Stomach (tissue), 9 donors: ENCODE data around the gene MSI1. TPM values are rescaled to one million over a fixed set of nuclear protein-coding genes. Genes with fewer than 3 reads are reported as not detected.

Experiments used
- DNase-seq, 2 donors: peaks; one replicate each; pipeline versions ENCODE4 v3.0.0 to v3.0.0-alpha.2; 2013 to 2019
- H3K27ac ChIP-seq, 5 donors: fragments of 200-600 bp in 4 of 5; sonication (generic) in 4 of 5; one replicate each; pipeline ENCODE4 v1.5.1; 2013 to 2019; ENCODE audit warnings: mild to moderate bottlenecking in 1 of 5, moderate library complexity in 1 of 5
- H3K27me3 ChIP-seq, 3 donors: fragments of 200-600 bp; sonication (generic); one replicate each; pipeline ENCODE4 v1.5.1; 2017 to 2019; ENCODE audit warnings: mixed run types in 1 of 3
- H3K36me3 ChIP-seq, 4 donors: fragments of 200-600 bp; sonication (generic); 1 replicate in 3 of 4; 2 replicates in 1 of 4; pipeline ENCODE4 v1.5.1; 2016 to 2019
- H3K4me1 ChIP-seq, 4 donors: fragments of 200-600 bp; sonication (generic); one replicate each; pipeline ENCODE4 v1.5.1; 2016 to 2019
- H3K4me3 ChIP-seq, 4 donors: fragments of 200-600 bp; sonication (generic) in 3 of 4; one replicate each; pipeline ENCODE4 v1.5.1; 2016 to 2019; ENCODE audit warnings: mild to moderate bottlenecking in 1 of 4
- H3K9me3 ChIP-seq, 4 donors: fragments of 200-600 bp; sonication (generic); one replicate each; pipeline ENCODE4 v1.5.1; 2016 to 2019
- EP300 ChIP-seq: sonication (generic); formaldehyde crosslinking; IDR thresholded peaks from one replicate; pipeline ENCODE4 v1.6.1; 2017; ENCODE audit warnings: antibody characterized with exemption
- POLR2A ChIP-seq, 4 donors: fragments of 450-650 bp; IDR thresholded peaks; one replicate each; pipeline ENCODE4 v1.6.1; 2016; ENCODE audit warnings: antibody characterized with exemption in 4 of 4, control low read depth in 2 of 4, mild to moderate bottlenecking in 1 of 4, moderate library complexity in 1 of 4
- POLR2AphosphoS5 ChIP-seq, 3 donors: sonication (generic); formaldehyde crosslinking; IDR thresholded peaks; one replicate each; pipeline ENCODE4 v1.6.1; 2016; ENCODE audit warnings: antibody characterized with exemption in 3 of 3
- WGBS, 5 donors: extraction: QIAGEN DNeasy Blood & Tissue Kit in 3 of 5; methylation state at CpG; one replicate each; pipeline versions ENCODE4 v1.1.5 to v1.1.7; 2013 to 2018; 5-methylcytosine and 5-hydroxymethylcytosine counted together
- intact Hi-C: fragments of 100-400 bp; cut with DNase I; formaldehyde crosslinking; loops from one replicate; pipeline ENCODE4 v1.15.1; 2023; ENCODE audit warnings: low total_unique reads
- polyA plus RNA-seq, 3 donors: library from polyadenylated mRNA; stranded (reverse); fragments of 200-250 nt; gene quantifications; one replicate each; pipeline ENCODE4 v1.2.3, GENCODE V29; 2013
- total RNA-seq, 5 donors: library from RNA; depleted of rRNA; stranded (reverse); fragments of >200 nt; gene quantifications; one replicate each; pipeline versions ENCODE4 v1.1.0 to v1.2.3, GENCODE V29; 2014 to 2016
- TF ChIP-seq, protein P1 (sequence below), 7 experiments: fragments of 450-650 bp in 4 of 7; fragments of 200-600 bp in 3 of 7; sonication (generic) in 3 of 7; IDR thresholded peaks; one replicate each; pipeline ENCODE4 v1.5.1; 2016 to 2019; ENCODE audit warnings: antibody characterized with exemption in 7 of 7, control low read depth in 2 of 7, mild to moderate bottlenecking in 1 of 7
- donor health status: healthy with polysubstance abuse.
- donor health status: Bipolar disorder and iron deficiency.
- donor health status: healthy.

MSI1 gene
- total and polyA plus RNA-seq, 8 donors = 0.58 to 7.1 (median 1.6) TPM; not detected in 2

DNA sequence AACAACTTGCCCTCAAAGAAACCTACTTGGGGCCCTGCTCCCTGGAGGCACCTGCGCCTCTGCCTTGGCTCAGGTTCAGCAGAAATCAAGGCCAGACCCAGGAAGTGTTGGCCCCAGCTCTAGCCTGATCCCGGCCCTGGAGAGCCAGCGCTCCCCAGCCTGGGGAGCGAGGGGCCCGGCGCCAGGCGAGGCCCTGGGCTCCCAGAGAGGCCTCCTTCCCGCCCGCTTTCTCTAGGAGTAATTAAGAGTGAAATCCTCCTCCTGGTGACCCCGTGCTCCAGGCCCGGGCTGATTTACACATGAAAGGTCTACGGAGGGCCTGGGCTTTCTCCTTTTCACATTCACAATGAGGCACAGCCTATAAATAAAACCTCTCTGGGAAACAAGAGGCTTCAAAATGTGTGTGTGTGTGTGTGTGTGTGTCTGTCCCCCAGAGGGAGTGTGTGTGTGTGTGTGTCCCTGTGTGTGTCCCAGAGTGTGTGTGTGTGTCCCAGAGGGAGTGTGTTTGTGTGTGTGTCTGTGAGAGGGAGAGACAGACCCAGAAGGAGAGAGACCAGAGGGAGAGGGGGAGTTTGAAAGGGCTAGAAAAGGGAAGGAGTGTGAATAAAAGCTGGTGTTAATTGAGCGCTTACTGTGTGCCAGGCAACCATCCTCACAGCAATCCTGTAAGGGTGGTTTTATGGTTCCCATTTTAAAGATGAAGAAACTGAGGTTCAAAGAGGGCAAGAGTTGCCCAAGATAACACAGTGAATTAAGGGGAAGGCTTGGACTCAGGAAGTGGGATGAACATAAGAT lies 45.1 kb upstream of the MSI1 start:
- Histone ChIP-seq H3K4me3 (no peak overlapping the region), H3K27me3 (no peaks in the 10 kb centered on the region), H3K4me1 (peaks cover 0 to 7% (median 2%) of the 10 kb centered on the region in 4 donors), H3K9me3 (no peaks in the 10 kb centered on the region), H3K27ac (peak overlapping the region in 2 of 5 donors; percentile 21 to 56), H3K36me3 (no peaks in the 10 kb centered on the region)
- 22 to 41% (median 32%) methylated on average over 11 to 13 of the region's 13 CpGs for WGBS, 5 donors
- intact Hi-C loops = no loop called here
- no peak for TF ChIP-seq POLR2AphosphoS5 (IDR thresholded peaks at IDR 0.05)
- TF ChIP-seq POLR2A (IDR thresholded peaks at IDR 0.05) = no peak
- no peak for TF ChIP-seq EP300
- TF ChIP-seq, protein P1, sequence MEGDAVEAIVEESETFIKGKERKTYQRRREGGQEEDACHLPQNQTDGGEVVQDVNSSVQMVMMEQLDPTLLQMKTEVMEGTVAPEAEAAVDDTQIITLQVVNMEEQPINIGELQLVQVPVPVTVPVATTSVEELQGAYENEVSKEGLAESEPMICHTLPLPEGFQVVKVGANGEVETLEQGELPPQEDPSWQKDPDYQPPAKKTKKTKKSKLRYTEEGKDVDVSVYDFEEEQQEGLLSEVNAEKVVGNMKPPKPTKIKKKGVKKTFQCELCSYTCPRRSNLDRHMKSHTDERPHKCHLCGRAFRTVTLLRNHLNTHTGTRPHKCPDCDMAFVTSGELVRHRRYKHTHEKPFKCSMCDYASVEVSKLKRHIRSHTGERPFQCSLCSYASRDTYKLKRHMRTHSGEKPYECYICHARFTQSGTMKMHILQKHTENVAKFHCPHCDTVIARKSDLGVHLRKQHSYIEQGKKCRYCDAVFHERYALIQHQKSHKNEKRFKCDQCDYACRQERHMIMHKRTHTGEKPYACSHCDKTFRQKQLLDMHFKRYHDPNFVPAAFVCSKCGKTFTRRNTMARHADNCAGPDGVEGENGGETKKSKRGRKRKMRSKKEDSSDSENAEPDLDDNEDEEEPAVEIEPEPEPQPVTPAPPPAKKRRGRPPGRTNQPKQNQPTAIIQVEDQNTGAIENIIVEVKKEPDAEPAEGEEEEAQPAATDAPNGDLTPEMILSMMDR (IDR thresholded peaks at IDR 0.05) = no peak
- DNase-seq = peak; percentile 61 to 73

DNA sequence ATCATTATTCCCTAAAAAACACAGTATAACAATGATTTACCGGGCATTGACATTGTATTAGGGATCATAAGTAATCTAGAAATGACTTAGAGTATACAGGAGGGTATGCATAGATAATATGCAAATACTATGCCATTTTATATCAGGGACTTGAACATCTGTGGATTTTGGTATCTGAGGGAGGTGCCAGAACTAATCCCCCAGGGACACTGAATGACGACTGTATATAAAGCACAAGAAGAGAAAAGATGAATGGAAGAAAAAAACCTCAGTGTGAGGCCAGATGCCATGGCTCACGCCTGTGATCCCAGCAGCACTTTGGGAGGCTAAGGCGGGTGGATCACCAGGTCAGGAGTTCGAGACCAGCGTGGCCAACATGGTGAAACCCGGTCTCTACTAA lies 43.5 kb upstream of the MSI1 start:
- WGBS, 5 donors = 81 to 90% (median 86%) methylated on average over 7 of the region's 7 CpGs
- no peak overlapping the region for H3K27ac ChIP-seq
- TF ChIP-seq EP300 (no peak), POLR2AphosphoS5 (IDR thresholded peaks at IDR 0.05) (no peak), POLR2A (IDR thresholded peaks at IDR 0.05) (no peak)
- TF ChIP-seq, protein P1 (IDR thresholded peaks at IDR 0.05) = no peak
- H3K4me1 ChIP-seq = peaks cover 0 to 7% (median 2%) of the 10 kb centered on the region in 4 donors
- intact Hi-C loops = no loop called here
- H3K36me3 ChIP-seq = no peaks in the 10 kb centered on the region
- H3K4me3 ChIP-seq = no peak overlapping the region
- H3K9me3 ChIP-seq = no peaks in the 10 kb centered on the region
- no peaks in the 10 kb centered on the region for H3K27me3 ChIP-seq
- no peak for DNase-seq

DNA sequence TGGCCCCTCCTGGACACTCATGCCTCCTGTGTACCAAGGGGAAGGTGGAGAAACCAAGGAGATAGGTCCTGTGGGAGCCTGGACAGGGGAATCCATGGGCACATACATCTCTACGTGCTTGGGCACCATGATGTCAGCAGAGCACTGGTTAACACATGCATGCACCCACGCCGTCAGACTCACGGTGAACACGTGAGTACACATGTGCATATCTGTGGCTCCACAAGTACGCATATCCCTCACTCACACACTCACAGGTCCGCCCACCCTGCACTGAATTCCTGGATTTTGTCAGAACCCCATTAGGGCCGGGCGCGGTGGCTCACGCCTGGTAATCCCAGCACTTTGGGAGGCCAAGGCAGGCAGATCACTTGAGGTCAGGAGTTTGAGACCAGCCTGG lies 39.8 kb upstream of the MSI1 start:
- 92 to 98% (median 97%) methylated on average over 11 of the region's 11 CpGs for WGBS, 5 donors
- Histone ChIP-seq H3K27me3 (no peaks in the 10 kb centered on the region), H3K9me3 (no peaks in the 10 kb centered on the region), H3K36me3 (no peaks in the 10 kb centered on the region), H3K27ac (no peak overlapping the region), H3K4me1 (peaks cover 0 to 4% (median 0%) of the 10 kb centered on the region in 4 donors), H3K4me3 (no peak overlapping the region)
- DNase-seq = no peak
- intact Hi-C loops = no loop called here
- TF ChIP-seq POLR2AphosphoS5 (IDR thresholded peaks at IDR 0.05) (no peak), EP300 (no peak), POLR2A (IDR thresholded peaks at IDR 0.05) (no peak)
- TF ChIP-seq, protein P1 (IDR thresholded peaks at IDR 0.05) = no peak

DNA sequence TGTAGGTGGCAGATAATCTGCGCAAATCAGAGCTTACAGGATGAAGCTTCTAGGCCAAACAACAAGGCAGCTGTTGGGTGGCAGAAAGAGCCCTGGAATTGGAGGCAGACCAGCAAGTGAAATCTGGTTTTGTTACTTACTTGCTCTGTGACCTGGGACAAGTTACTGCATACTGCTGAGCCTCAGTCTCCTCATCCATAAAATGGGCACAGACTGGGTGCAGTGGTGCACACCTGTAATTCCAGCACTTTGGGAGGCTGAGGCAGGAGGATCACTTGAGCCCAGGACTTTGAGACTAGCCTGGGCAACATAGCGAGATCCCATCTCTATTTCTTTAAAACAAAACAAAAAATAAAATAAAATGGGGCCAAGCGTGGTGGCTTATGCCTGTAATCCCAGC lies 37.6 kb upstream of the MSI1 start:
- no peaks in the 10 kb centered on the region for H3K4me1 ChIP-seq
- TF ChIP-seq POLR2A (IDR thresholded peaks at IDR 0.05) = no peak
- TF ChIP-seq EP300 = no peak
- TF ChIP-seq, protein P1 (IDR thresholded peaks at IDR 0.05) = no peak
- TF ChIP-seq POLR2AphosphoS5 (IDR thresholded peaks at IDR 0.05) = no peak
- 92 to 98% (median 94%) methylated on average over 3 of the region's 3 CpGs for WGBS, 5 donors

More for the DNA sequence above, 37.6 kb upstream of the MSI1 start:
- no peaks in the 10 kb centered on the region for H3K9me3 ChIP-seq
- intact Hi-C loops = no loop called here
- H3K27me3 ChIP-seq = no peaks in the 10 kb centered on the region
- H3K36me3 ChIP-seq = no peaks in the 10 kb centered on the region
- no peak overlapping the region for H3K27ac ChIP-seq
- DNase-seq = no peak
- H3K4me3 ChIP-seq = no peak overlapping the region
